Glomerular endothelial cell (primary cell): Measurements from ENCODE around the gene PCDH10. TPM values are rescaled to one million over a fixed set of nuclear protein-coding genes. Genes with fewer than 3 reads are reported as not detected.

Experiments
- DNase-seq: peaks from one replicate; pipeline ENCODE4 v3.0.0-alpha.2; 2011; ENCODE audit warnings: low read depth, low spot score; ENCODE audit errors: extremely low read depth
- total RNA-seq: library from RNA; depleted of rRNA; stranded (reverse); fragments of >200 nt; gene quantifications from 2 replicates; pipeline ENCODE4 v1.2.3, GENCODE V29; 2015

Gene PCDH10, protein sequence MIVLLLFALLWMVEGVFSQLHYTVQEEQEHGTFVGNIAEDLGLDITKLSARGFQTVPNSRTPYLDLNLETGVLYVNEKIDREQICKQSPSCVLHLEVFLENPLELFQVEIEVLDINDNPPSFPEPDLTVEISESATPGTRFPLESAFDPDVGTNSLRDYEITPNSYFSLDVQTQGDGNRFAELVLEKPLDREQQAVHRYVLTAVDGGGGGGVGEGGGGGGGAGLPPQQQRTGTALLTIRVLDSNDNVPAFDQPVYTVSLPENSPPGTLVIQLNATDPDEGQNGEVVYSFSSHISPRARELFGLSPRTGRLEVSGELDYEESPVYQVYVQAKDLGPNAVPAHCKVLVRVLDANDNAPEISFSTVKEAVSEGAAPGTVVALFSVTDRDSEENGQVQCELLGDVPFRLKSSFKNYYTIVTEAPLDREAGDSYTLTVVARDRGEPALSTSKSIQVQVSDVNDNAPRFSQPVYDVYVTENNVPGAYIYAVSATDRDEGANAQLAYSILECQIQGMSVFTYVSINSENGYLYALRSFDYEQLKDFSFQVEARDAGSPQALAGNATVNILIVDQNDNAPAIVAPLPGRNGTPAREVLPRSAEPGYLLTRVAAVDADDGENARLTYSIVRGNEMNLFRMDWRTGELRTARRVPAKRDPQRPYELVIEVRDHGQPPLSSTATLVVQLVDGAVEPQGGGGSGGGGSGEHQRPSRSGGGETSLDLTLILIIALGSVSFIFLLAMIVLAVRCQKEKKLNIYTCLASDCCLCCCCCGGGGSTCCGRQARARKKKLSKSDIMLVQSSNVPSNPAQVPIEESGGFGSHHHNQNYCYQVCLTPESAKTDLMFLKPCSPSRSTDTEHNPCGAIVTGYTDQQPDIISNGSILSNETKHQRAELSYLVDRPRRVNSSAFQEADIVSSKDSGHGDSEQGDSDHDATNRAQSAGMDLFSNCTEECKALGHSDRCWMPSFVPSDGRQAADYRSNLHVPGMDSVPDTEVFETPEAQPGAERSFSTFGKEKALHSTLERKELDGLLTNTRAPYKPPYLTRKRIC
- total RNA-seq, result 1.3 and 11.2 TPM in 2 replicates

GRCh38 chr4:133148690-133149363 lies at the start of gene PCDH10:
Gene PCDH10, plus strand, starts transcription at chr4:133149294. Its CDS starts 847 bp downstream, at chr4:133150141.
- no peak for DNase-seq

DNA sequence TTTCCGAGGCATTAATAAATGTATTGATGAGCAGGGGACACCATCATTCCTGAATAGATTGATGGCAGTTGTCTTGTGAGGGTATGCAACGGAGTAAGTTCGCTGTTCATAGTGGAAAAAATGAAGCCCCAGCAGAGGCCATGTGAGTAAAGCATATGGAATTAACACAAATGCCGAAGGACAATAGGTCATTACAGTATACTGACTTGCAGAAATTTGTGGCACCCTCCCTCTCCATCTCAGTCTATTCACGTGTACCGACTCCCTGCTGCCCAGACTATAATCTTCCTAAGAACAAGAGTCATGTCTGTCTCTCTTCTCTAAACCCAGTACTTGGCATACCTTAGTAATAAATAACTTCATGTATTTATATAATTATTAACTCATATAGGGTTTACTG lies 47.1 kb upstream of the PCDH10 start:
- no peak for DNase-seq

DNA sequence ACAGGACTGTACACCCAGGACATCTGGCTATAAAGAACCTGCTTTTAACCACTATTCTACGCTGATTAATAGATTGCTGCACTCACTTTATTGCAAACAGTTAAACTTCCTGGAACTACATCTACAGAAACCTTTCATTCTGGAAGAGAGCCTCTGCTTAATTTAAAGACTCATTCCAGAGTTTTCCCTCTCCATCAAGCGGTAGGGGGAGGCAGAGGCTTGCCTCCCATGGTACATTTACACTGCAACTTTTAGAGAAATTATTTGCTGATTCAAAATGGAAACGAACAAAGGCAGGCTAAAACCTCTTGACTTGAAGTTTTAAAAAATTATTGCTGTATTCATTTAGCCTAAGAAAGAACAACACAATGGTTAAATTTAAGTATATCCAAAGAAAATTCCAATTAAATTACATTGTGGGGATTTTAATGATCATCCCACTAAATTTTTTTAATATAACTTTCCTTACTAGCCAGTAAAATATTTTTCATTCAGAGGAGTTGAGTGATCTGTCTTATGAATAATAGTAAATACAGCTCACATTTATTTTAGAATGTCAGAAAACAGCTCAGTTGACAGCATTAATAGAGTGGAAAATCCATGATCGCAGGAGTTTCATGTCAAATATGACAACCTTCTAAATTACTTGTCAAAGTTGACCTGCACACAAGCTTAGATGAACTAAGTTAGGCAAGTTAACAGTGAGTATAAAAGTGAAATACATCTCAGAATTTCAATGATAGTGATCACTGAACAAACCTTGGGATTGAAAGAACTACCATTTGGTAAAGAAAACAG lies 46.3 kb upstream of the PCDH10 start:
- no peak for DNase-seq

GRCh38 chr4:133112641-133113040 lies 36.5 kb upstream of the PCDH10 start:
- DNase-seq, result no peak

DNA sequence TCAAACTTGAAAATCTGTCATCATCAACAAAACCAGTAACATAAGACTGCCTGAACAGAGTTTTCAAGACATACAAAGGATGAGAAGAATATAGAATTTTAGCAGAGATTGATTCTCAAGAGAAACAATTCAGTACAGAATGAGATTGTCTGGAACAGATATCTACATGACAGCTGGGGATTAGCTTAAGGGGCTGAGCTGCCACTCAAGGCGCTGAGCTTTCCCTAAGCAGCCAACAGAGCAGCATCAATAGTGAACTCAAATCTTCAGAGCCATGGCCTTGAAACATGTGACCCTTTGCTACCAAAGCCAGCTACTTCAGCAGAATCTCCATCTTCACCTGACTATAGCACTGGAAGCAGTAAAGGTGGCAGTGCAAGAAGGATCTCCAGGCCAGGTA lies 24.3 kb upstream of the PCDH10 start:
- DNase-seq, result no peak

- DNase-seq, result no peak
Observed at GRCh38 chr4:133127500-133127899, 21.6 kb upstream of the PCDH10 start.

DNA sequence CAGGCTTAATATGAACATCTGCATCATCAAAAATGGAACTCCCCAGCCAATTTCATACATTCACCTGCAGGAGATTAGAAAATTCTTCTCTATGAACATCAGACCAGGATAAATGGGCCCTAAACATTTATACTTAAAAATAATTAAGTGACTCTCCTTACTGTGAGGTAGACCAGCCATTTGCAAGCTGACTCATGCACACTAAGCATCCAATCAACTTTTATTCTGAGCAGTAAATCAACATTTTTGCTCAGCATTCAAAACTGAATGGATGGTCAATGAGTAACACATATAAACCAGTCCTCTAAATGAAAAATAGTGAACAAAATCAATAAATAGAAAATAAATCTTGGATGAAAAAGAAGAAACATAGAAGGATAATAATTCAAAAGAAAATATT lies 19.9 kb upstream of the PCDH10 start:
- no peak for DNase-seq

DNA sequence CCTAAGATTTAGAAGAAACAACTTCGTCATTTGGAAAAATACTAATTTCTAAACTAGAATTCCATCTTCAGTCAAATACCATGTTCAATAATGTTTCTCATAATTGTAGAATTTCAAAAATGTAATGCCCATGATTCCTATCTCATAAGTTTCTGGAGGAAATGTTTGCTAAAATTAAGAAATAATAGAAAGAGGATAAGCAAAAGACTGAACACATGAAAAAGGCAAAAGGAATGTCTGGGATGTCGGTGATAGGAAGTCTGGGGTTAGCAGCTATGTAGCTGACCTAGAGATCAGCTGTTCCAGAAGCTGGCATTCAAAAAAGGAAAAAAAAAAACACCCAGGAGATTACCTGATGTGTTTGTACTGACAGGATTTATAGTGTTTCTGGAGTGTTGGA lies 18.9 kb upstream of the PCDH10 start:
- no peak for DNase-seq

- no peak for DNase-seq
Observed at GRCh38 chr4:133131829-133132460, 17.1 kb upstream of the PCDH10 start.

GRCh38 chr4:133136833-133137232 lies 12.3 kb upstream of the PCDH10 start:
- no peak for DNase-seq

- no peak for DNase-seq
Observed at GRCh38 chr4:133137571-133137970, 11.5 kb upstream of the PCDH10 start.

DNA sequence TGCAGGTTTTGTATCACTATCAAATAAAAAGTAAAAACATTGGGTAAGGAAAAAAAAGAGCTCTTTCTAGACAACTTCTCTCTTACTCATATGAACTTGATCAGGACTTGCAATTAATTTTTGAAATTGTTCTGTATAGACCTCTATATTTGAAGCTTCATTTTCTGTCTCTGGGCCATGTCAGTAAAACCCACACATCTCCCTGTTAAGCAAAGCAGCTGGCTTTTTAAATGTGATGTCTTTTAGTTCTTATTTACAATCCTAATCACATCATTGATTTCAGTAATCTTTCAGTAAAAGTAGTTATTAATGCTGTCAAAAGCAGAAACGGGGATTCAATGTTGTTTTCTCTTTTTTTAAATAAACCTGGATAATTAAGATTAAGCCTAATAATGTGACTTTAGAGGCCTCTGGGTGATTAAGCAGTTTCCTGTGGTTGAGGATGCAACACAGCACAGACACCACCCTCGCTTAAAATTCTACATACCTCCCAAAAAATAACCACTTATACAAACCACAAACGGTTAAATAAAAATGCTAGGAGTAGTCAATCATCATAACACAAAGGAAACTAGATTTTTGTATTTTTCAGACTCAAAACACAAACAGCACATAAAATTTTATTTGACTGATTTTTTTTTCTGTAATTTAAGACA lies 5.2 kb upstream of the PCDH10 start:
- no peak for DNase-seq

- no peak for DNase-seq
Observed at GRCh38 chr4:133145241-133145640, 3.9 kb upstream of the PCDH10 start.

DNA sequence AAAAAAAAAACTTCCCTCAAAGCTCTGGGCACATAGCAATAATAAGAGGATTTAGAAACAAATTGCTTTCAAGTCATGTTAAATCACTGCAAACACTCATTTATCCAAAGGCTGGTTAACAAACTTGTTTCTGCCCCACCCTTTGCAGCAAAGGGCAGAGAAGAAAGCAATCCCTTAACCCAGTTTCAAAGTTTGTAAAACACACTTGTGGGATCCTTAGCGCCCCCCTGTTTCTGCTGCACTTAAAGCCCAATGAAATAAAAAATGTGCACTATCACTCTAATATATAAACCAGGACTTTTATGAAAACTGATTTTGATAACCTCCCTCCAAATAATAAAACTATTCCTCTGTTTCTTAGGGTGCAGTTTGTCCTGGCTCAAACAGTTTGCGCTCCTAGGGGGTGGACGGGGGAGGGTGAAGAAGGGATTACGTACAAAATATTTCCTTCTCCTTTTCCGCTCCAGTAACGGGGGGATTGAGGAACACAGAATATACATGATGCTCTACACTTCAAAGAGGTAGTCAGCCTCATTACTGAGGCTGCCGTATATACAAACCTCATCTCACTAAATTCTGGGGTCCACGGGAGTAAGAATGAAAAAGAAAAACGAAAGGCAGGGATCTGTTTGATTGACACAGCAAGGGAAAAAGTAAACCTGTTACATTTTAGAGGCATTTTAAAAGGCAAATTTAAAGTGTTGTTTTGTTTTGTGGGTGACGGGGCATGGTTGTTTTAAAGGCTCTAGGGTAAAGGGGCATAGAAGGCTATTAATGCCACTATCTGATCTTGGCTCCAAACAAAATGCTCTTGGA lies 3.1 kb upstream of the PCDH10 start:
- no peak for DNase-seq

- DNase-seq, result no peak
Observed at GRCh38 chr4:133146574-133147241, 2.4 kb upstream of the PCDH10 start.

- DNase-seq, result no peak
Observed at GRCh38 chr4:133147286-133147821, 1.7 kb upstream of the PCDH10 start.

GRCh38 chr4:133147921-133148689 lies 989 bp upstream of the PCDH10 start:
- DNase-seq, result no peak
